ENCODE results near the gene SCART1. TPM values are rescaled to one million over a fixed set of nuclear protein-coding genes. Genes with fewer than 3 reads are reported as not detected.
"Not testable (repeated sequence)": the region's sequence is repeated elsewhere in the genome, so short reads cannot be mapped to it uniquely, and the experiment has no call there.

Gene SCART1
- total RNA-seq, 1 donor from 2014 or later, result 4.8 TPM

GRCh38 chr10:133489816-133490588 lies 36.3 kb downstream of the SCART1 start:
- DNase-seq (ENCODE audit: low spot score in 2 of 2), result no peak
- Histone ChIP-seq H3K4me3 (no peak overlapping the region), H3K9me3 (peaks cover 6 to 29% of the 10 kb centered on the region in 2 donors), H3K4me1 (no peaks in the 10 kb centered on the region), H3K36me3 (no peaks in the 10 kb centered on the region), H3K27me3 (no peaks in the 10 kb centered on the region), H3K27ac (no peak overlapping the region)
- intact Hi-C loops (cut with DNase I), result no loop called here
- no peak for TF ChIP-seq CTCF (IDR thresholded peaks at IDR 0.05)

- H3K9me3 ChIP-seq; H3K27me3 ChIP-seq; H3K4me1 ChIP-seq; H3K4me3 ChIP-seq; intact Hi-C loops (cut with DNase I); DNase-seq (ENCODE audit: low spot score in 2 of 2); H3K36me3 ChIP-seq; H3K27ac ChIP-seq: not testable (repeated sequence)
Observed at GRCh38 chr10:133493562-133493961, 39.8 kb downstream of the SCART1 start.

- Histone ChIP-seq H3K9me3 (peaks cover 0 to 10% of the 10 kb centered on the region in 2 donors), H3K36me3 (peaks cover 9 to 12% of the 10 kb centered on the region in 2 donors)
- intact Hi-C loops (cut with DNase I); H3K27ac ChIP-seq; DNase-seq (ENCODE audit: low spot score in 2 of 2); H3K4me1 ChIP-seq; H3K27me3 ChIP-seq; H3K4me3 ChIP-seq: not testable (repeated sequence)
Observed at GRCh38 chr10:133497363-133497762, 43.6 kb downstream of the SCART1 start.

GRCh38 chr10:133499176-133499575 lies 45.4 kb downstream of the SCART1 start:
- not testable (repeated sequence) for H3K27ac ChIP-seq; DNase-seq (ENCODE audit: low spot score in 2 of 2)

GRCh38 chr10:133500897-133501296 lies 47.2 kb downstream of the SCART1 start:
- H3K27me3 ChIP-seq; H3K4me1 ChIP-seq; H3K4me3 ChIP-seq; H3K27ac ChIP-seq; DNase-seq (ENCODE audit: low spot score in 2 of 2); intact Hi-C loops (cut with DNase I): not testable (repeated sequence)
- Histone ChIP-seq H3K36me3 (peaks cover 12 to 13% of the 10 kb centered on the region in 2 donors), H3K9me3 (peaks cover 0 to 10% of the 10 kb centered on the region in 2 donors)

More at GRCh38 chr10:133499176-133499575, 45.4 kb downstream of the SCART1 start:
- Histone ChIP-seq H3K9me3 (peaks cover 0 to 10% of the 10 kb centered on the region in 2 donors), H3K36me3 (peaks cover 12 to 13% of the 10 kb centered on the region in 2 donors)
- H3K4me3 ChIP-seq; H3K27me3 ChIP-seq; intact Hi-C loops (cut with DNase I); H3K4me1 ChIP-seq: not testable (repeated sequence)

GRCh38 chr10:133509700-133510099 lies 56.0 kb downstream of the SCART1 start:
- TF ChIP-seq CTCF (IDR thresholded peaks at IDR 0.05), result no peak
- Histone ChIP-seq H3K36me3 (no peaks in the 10 kb centered on the region), H3K4me1 (no peaks in the 10 kb centered on the region), H3K4me3 (no peak overlapping the region), H3K27me3 (no peaks in the 10 kb centered on the region), H3K27ac (no peak overlapping the region), H3K9me3 (peaks cover 0 to 7% of the 10 kb centered on the region in 2 donors)
- intact Hi-C loops (cut with DNase I), result loop anchor here (10.0 kb wide), 1 partner anchor 185 kb away; no protein-coding TSS in a partner anchor
- DNase-seq (ENCODE audit: low spot score in 2 of 2), result no peak

GRCh38 chr10:133511408-133511807 lies 57.7 kb downstream of the SCART1 start:
- H3K4me3 ChIP-seq, result no peak overlapping the region
- intact Hi-C loops (cut with DNase I), result loop anchor here (10.0 kb wide), 1 partner anchor 187 kb away; no protein-coding TSS in a partner anchor

More at GRCh38 chr10:133511408-133511807, 57.7 kb downstream of the SCART1 start:
- Histone ChIP-seq H3K9me3 (peaks cover 0 to 7% of the 10 kb centered on the region in 2 donors), H3K27me3 (no peaks in the 10 kb centered on the region), H3K4me1 (no peaks in the 10 kb centered on the region), H3K36me3 (no peaks in the 10 kb centered on the region), H3K27ac (no peak overlapping the region)
- no peak for TF ChIP-seq CTCF (IDR thresholded peaks at IDR 0.05)
- DNase-seq (ENCODE audit: low spot score in 2 of 2), result no peak
